SU-DHL-6 (cell line): Measurements from ENCODE around the gene ALDH1L2.

ENCODE experiments used
- EZH2phosphoT487 ChIP-seq: fragments of 200-600 bp; sonication (generic), shearing (Covaris generic); conservative IDR thresholded peaks from 2 replicates; pipeline ENCODE4 v1.6.1; 2018; ENCODE audit warnings: mild to moderate bottlenecking, antibody characterized with exemption, low read length, moderate library complexity, mixed read lengths
- TF ChIP-seq, protein P1 (sequence below): fragments of 200-600 bp; sonication (generic); IDR thresholded peaks from one replicate; pipeline ENCODE4 v1.5.1; 2017; ENCODE audit warnings: antibody characterized with exemption, mild to moderate bottlenecking, low read length, moderate library complexity; ENCODE audit not compliant: insufficient read depth, poor library complexity, severe bottlenecking

GRCh38 chr12:104973250-104973649 lies 111.0 kb downstream of the ALDH1L2 start:
- TF ChIP-seq, protein P1, sequence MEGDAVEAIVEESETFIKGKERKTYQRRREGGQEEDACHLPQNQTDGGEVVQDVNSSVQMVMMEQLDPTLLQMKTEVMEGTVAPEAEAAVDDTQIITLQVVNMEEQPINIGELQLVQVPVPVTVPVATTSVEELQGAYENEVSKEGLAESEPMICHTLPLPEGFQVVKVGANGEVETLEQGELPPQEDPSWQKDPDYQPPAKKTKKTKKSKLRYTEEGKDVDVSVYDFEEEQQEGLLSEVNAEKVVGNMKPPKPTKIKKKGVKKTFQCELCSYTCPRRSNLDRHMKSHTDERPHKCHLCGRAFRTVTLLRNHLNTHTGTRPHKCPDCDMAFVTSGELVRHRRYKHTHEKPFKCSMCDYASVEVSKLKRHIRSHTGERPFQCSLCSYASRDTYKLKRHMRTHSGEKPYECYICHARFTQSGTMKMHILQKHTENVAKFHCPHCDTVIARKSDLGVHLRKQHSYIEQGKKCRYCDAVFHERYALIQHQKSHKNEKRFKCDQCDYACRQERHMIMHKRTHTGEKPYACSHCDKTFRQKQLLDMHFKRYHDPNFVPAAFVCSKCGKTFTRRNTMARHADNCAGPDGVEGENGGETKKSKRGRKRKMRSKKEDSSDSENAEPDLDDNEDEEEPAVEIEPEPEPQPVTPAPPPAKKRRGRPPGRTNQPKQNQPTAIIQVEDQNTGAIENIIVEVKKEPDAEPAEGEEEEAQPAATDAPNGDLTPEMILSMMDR, result no peak
- no peak for TF ChIP-seq EZH2phosphoT487
